Loucy (cell line): ENCODE results near the gene LOXHD1.

Source experiments
- H2AFZ ChIP-seq: fragments of 200-600 bp; sonication (generic); 2 replicates; pipeline ENCODE4 v1.6.0; 2016; ENCODE audit warnings: antibody characterized with exemption, mild to moderate bottlenecking, low read length, moderate library complexity
- H3F3A ChIP-seq: fragments of 200-600 bp; 2 replicates; pipeline ENCODE4 v1.6.0; 2016; ENCODE audit warnings: antibody characterized with exemption, low read depth, mild to moderate bottlenecking
- H3K27me3 ChIP-seq: fragments of 200-600 bp; sonication (generic); 2 replicates; pipeline ENCODE4 v1.6.1; 2014; ENCODE audit warnings: low read length, mild to moderate bottlenecking; ENCODE audit not compliant: insufficient read depth, poor library complexity, severe bottlenecking
- H3K36me3 ChIP-seq: fragments of 200-600 bp; sonication (generic); 2 replicates; pipeline ENCODE4 v1.6.1; 2016; ENCODE audit warnings: low read length; ENCODE audit not compliant: insufficient read depth
- H3K4me1 ChIP-seq: fragments of 200-600 bp; sonication (generic); 2 replicates; pipeline ENCODE4 v1.5.1; 2014; ENCODE audit warnings: low read length, mild to moderate bottlenecking; ENCODE audit not compliant: insufficient read depth, poor library complexity, severe bottlenecking
- H3K4me2 ChIP-seq: fragments of 200-600 bp; sonication (generic); 2 replicates; pipeline ENCODE4 v1.6.0; 2014; ENCODE audit warnings: antibody characterized with exemption, low read length, low read depth, mild to moderate bottlenecking; ENCODE audit not compliant: poor library complexity, severe bottlenecking
- H3K4me3 ChIP-seq: fragments of 200-600 bp; sonication (generic); 2 replicates; pipeline ENCODE4 v1.5.1; 2014; ENCODE audit warnings: low read length, mild to moderate bottlenecking, mixed read lengths; ENCODE audit not compliant: poor library complexity, severe bottlenecking
- H3K79me2 ChIP-seq: fragments of 200-600 bp; sonication (generic); 2 replicates; pipeline ENCODE4 v1.6.1; 2014; ENCODE audit warnings: low read length; ENCODE audit not compliant: insufficient read depth
- H3K9ac ChIP-seq: fragments of 200-600 bp; sonication (generic); 2 replicates; pipeline ENCODE4 v1.6.0; 2014; ENCODE audit warnings: mild to moderate bottlenecking, low read depth, low read length, moderate library complexity; ENCODE audit not compliant: poor library complexity, severe bottlenecking
- H3K9me2 ChIP-seq: fragments of 200-600 bp; sonication (generic); replicated peaks from 2 replicates; pipeline ENCODE4 v1.6.1; 2016; ENCODE audit warnings: low read depth, low read length, mixed read lengths
- H3K9me3 ChIP-seq: fragments of 200-600 bp; sonication (generic); 2 replicates; pipeline ENCODE4 v1.6.1; 2014; ENCODE audit warnings: mild to moderate bottlenecking, antibody characterized with exemption, low read length, low read depth; ENCODE audit not compliant: insufficient read depth
- H4K20me1 ChIP-seq: fragments of 200-600 bp; sonication (generic); 2 replicates; pipeline ENCODE4 v1.6.0; 2014; ENCODE audit warnings: antibody characterized with exemption, low read length, mild to moderate bottlenecking; ENCODE audit not compliant: insufficient read depth, poor library complexity, severe bottlenecking
- EZH2phosphoT487 ChIP-seq: fragments of 200-600 bp; IDR thresholded peaks from 2 replicates; pipeline ENCODE4 v1.6.1; 2018; ENCODE audit warnings: antibody characterized with exemption, mild to moderate bottlenecking, moderate library complexity, borderline replicate concordance
- TF ChIP-seq, protein P1 (sequence below): fragments of 200-600 bp; sonication (generic); conservative IDR thresholded peaks from 2 replicates; pipeline ENCODE4 v1.5.1; 2014; ENCODE audit warnings: mild to moderate bottlenecking, antibody characterized with exemption, low read length

Gene LOXHD1

DNA sequence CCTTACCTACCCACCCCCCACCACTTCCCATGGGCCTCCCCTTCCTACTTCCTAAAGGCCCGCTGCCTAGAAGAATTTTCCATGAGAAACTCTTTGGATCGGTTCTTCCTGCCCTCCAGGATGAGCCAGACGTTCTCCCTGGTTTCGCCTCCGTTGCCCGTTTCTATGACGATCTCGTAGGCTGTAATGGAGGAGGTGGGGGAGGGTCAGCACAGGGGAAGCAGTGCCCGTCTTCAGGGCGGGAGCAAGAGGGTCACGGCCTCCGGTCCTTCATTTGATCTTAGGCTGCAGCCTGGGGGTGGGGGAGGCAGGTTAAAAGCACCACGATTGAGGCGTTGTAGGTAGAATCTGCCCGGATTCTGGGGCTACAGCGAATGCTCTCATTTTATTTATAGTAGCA lies 172.0 kb downstream of the LOXHD1 start:
- Histone ChIP-seq H2AFZ (no peak overlapping the region), H3K4me2 (no peak overlapping the region), H4K20me1 (no peaks in the 10 kb centered on the region), H3K4me1 (no peaks in the 10 kb centered on the region), H3K4me3 (no peak overlapping the region), H3K9ac (no peak overlapping the region), H3K9me3 (no peaks in the 10 kb centered on the region), H3K9me2 (no peaks in the 10 kb centered on the region), H3K79me2 (no peaks in the 10 kb centered on the region), H3F3A (no peaks in the 10 kb centered on the region), H3K27me3 (no peaks in the 10 kb centered on the region), H3K36me3 (no peaks in the 10 kb centered on the region)
- TF ChIP-seq, protein P1, sequence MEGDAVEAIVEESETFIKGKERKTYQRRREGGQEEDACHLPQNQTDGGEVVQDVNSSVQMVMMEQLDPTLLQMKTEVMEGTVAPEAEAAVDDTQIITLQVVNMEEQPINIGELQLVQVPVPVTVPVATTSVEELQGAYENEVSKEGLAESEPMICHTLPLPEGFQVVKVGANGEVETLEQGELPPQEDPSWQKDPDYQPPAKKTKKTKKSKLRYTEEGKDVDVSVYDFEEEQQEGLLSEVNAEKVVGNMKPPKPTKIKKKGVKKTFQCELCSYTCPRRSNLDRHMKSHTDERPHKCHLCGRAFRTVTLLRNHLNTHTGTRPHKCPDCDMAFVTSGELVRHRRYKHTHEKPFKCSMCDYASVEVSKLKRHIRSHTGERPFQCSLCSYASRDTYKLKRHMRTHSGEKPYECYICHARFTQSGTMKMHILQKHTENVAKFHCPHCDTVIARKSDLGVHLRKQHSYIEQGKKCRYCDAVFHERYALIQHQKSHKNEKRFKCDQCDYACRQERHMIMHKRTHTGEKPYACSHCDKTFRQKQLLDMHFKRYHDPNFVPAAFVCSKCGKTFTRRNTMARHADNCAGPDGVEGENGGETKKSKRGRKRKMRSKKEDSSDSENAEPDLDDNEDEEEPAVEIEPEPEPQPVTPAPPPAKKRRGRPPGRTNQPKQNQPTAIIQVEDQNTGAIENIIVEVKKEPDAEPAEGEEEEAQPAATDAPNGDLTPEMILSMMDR: no peak
- TF ChIP-seq EZH2phosphoT487: no peak

DNA sequence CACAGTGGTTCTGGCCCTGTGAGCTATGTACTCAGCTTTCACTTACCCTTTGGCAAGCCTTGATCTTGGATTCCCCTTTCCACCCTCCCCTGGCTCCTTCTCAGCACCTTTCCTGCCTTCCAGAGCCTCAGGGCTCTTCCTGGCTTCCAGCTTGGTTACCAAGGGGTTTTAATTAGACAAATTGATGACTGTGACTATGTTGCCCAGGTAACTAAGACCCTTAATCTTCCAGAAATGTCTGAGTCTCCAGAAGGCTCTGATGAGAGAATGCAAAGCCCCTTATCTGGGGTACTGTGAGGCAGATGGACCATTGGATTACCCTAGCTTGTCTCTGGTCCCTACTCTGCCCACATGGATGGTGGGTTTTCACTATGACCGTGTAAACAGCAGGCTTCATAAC lies 174.2 kb downstream of the LOXHD1 start:
- H3K27me3 ChIP-seq: no peaks in the 10 kb centered on the region
- no peaks in the 10 kb centered on the region for H3K9me2 ChIP-seq
- TF ChIP-seq, protein P1: no peak
- no peak for TF ChIP-seq EZH2phosphoT487
- no peaks in the 10 kb centered on the region for H4K20me1 ChIP-seq
- no peaks in the 10 kb centered on the region for H3F3A ChIP-seq
- no peak overlapping the region for H3K4me3 ChIP-seq
- H3K36me3 ChIP-seq: no peaks in the 10 kb centered on the region
- H3K9ac ChIP-seq: no peak overlapping the region
- no peaks in the 10 kb centered on the region for H3K79me2 ChIP-seq
- H2AFZ ChIP-seq: no peak overlapping the region
- H3K4me2 ChIP-seq: no peak overlapping the region
- no peaks in the 10 kb centered on the region for H3K9me3 ChIP-seq
- no peaks in the 10 kb centered on the region for H3K4me1 ChIP-seq

DNA sequence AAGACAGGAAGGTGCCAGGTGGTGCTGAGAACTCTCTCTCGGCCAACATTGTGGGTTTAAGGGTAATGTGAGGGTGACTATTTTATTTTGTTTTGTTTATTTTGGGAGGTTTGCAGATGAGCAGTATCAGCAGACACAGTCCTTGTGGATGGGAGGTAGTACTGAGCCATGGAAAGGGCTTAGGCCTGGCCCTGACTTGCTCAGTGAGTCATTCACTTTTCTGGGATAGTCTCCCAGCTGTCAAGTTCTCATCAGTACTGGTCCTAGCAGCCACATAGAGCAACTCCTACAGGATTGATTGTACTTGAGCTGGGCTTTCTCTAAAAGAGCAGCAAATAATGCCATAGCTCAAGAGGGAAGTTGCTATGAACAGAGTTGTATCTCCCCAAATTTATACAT lies 175.2 kb downstream of the LOXHD1 start:
- H3K36me3 ChIP-seq: no peaks in the 10 kb centered on the region

More for the DNA sequence above, 175.2 kb downstream of the LOXHD1 start:
- H3K4me2 ChIP-seq: no peak overlapping the region
- no peak overlapping the region for H2AFZ ChIP-seq
- H3F3A ChIP-seq: no peaks in the 10 kb centered on the region
- no peak overlapping the region for H3K4me3 ChIP-seq
- H3K9ac ChIP-seq: no peak overlapping the region
- no peaks in the 10 kb centered on the region for H3K4me1 ChIP-seq
- H3K27me3 ChIP-seq: no peaks in the 10 kb centered on the region
- no peaks in the 10 kb centered on the region for H3K9me2 ChIP-seq
- H4K20me1 ChIP-seq: no peaks in the 10 kb centered on the region
- no peaks in the 10 kb centered on the region for H3K9me3 ChIP-seq
- no peak for TF ChIP-seq EZH2phosphoT487
- TF ChIP-seq, protein P1: no peak
- no peaks in the 10 kb centered on the region for H3K79me2 ChIP-seq
